Measurements from ENCODE around the gene SLC9A7.

The SLC9A7 gene

DNA sequence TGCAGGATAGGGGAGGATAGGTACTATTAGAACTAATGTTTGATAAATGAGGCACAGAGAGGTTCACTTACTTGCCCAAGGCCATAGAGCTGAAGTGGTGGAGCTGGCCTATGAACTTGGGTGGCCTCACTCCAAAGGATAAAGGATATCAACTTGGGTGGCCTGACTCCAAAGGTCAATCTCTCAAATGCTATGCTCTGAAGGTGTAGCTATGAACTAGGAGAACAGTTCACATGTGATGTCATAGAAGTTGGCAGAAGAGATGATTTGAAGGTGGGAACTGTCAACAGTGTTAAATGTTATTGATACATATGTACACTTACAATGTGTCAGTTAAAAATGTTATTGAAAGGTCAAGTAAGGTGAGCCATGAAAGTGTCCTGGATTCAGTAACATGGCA is 191.5 kb downstream of the SLC9A7 start:
- DNase-seq, result no peak

DNA sequence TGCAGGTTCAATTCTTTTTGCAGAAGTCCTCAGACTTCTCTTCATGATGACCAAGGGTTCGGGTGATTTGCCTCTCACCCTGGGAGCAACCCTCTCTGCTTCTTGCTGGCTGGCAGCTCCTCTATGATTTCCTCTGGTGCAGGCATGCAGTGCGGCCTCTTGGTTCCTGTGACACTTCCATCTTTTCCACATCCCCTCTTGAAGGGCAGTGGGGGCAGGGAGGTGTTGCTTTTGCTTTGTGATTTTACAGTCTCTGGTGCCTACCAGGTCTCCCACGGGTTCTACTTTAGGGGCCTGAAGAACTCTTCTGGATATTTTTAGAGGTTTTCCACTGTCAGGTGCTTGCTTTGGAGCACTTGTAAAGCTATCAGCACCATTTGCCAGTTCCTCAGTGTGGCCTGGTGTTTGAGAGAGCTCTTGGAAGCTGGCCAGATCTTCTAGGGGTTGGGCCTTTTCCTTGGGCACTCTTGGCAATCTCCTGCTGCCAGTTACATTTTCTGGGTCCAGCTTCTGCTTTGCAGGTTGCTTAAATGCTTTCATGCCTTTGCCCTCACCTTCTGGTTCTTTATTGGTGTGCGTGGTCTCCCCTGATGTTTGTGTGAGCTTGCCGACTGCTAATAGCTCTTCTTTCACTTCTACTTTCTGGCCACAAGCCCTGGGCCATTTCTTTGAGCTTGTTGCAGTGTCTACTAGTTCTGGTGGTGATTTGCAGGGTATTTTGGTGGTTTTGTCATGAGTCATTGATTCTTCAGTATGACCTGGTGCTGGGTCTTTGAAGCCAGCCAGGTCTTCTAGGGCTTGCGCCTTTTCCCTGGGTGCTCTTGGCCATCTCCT is 196.9 kb downstream of the SLC9A7 start:
- no peak for DNase-seq

DNA sequence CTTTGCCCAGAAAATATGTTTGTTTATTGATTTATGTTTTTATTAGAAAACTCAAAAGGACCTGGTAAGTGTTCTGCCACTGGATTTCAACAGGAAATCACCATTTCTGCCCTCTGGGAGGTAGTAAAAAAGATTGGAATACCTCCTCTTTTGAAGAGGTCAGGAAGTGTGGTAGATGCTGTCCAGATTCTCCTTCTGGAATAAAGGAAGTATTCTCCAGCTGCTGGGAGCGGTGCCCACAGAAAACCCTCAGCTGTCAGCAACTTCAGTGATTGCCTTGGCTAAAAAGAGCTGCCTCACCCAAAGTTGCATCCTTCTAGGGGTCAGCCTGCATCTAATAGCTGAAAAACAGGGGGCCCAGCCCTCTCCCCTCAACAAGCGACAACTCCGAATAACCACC is 199.9 kb downstream of the SLC9A7 start:
- no peak for DNase-seq

DNA sequence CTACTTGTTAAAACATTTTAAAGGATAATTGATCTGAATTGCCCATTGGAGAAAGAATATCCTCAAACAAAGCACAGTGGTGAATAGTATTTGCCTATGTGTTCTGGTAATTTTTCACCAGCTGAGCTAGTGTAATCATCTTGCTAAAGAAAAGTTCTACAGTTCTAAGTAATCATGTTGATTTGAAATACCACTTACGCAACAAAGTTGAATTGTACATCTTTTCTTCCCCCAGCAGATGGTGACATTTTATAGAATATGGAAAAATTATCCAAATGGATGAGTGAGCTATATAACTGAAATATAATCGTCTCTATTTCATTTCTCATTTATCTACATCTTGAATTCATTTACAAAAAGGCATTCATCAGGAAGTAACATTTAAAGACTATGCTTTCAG is 204.0 kb downstream of the SLC9A7 start:
- DNase-seq, result no peak

DNA sequence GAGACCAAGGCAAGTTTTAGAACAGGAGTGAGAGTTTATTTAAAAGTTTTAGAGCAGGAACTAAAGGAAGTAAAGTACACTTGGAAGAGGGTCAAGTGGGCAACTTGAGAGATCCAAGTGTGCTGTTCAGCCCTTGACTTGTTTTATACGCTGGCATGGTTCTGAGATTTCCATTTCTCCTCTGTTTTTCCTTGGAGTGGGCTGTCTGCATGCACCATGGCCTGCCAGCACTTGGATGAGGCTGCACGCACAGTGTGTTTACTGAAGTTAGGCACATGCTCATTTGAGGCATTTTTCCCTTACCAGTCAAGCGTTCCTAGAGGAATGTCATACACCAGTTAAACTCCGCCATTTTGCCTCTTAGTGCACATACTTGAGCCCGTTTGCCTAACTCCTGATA is 205.0 kb downstream of the SLC9A7 start:
- DNase-seq, result no peak

DNA sequence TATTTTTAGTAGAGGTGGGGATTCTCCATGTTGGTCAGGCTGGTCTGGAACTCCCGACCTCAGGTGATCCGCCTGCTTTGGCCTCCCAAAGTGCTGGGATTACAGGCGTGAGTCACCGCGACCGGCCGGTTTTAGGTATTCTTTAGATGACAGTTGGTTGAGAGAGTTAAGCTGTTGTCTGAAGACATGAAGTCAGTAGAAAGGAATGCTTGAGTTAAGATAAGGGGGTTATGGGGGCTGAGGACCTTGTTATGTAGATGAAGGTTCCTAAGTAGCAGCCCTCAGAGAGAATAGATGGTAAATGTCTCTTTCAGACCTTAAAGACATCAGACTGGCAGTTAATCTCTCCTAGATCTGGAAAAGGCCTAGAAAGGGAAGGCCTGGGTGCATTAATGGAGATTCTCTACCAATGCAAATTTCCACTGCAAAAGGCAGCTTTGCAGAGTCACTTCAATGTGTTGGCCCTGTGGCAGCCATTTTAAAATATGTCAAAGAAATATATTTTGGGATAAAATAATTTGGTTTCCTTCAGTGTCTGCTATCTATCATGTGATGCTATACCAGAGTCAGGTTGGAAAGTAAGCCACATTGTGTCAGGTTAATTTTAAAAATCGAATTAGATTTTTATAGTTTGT is 207.3 kb downstream of the SLC9A7 start:
- no peak for DNase-seq

DNA sequence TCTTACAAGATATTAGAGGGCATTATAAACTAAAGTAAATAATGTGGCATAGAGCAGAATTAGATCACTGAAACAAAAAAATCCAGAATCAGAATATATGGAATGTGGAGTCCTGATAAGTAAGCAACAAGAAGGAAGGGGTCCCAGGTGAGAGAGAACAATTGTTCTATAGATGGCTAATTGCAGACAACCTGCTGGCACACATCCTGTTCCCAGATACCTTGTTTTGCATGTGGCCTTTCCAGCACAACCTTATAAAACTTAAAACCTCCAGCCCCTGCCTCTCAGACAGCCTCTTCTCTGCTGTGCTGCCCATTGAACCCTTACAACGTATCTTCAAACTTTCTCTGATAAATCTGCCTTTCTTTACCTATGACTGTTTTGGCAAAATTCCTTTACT is 209.0 kb downstream of the SLC9A7 start:
- DNase-seq, result no peak
